HFF-Myc (cell line): ENCODE results near the gene DMD.

Experiments
- DNase-seq: peaks from one replicate; pipeline ENCODE4 v3.0.0-alpha.2; 2011; ENCODE audit warnings: low read depth; ENCODE audit errors: extremely low read depth
- H3K4me3 ChIP-seq: replicated peaks from 2 replicates; pipeline ENCODE4 v1.5.1; 2011; ENCODE audit warnings: low read depth, mild to moderate bottlenecking, control low read depth, low read length
- TF ChIP-seq, protein P1 (sequence below): IDR thresholded peaks from 2 replicates; pipeline ENCODE4 v1.5.1; 2012; ENCODE audit warnings: mild to moderate bottlenecking, low read depth, low read length, control low read depth; ENCODE audit errors: missing control alignments

The DMD gene

GRCh38 chrX:32871636-32872035, 339.7 kb downstream of the DMD start:
- TF ChIP-seq, protein P1, sequence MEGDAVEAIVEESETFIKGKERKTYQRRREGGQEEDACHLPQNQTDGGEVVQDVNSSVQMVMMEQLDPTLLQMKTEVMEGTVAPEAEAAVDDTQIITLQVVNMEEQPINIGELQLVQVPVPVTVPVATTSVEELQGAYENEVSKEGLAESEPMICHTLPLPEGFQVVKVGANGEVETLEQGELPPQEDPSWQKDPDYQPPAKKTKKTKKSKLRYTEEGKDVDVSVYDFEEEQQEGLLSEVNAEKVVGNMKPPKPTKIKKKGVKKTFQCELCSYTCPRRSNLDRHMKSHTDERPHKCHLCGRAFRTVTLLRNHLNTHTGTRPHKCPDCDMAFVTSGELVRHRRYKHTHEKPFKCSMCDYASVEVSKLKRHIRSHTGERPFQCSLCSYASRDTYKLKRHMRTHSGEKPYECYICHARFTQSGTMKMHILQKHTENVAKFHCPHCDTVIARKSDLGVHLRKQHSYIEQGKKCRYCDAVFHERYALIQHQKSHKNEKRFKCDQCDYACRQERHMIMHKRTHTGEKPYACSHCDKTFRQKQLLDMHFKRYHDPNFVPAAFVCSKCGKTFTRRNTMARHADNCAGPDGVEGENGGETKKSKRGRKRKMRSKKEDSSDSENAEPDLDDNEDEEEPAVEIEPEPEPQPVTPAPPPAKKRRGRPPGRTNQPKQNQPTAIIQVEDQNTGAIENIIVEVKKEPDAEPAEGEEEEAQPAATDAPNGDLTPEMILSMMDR, result no peak
- no peak for DNase-seq

DNA sequence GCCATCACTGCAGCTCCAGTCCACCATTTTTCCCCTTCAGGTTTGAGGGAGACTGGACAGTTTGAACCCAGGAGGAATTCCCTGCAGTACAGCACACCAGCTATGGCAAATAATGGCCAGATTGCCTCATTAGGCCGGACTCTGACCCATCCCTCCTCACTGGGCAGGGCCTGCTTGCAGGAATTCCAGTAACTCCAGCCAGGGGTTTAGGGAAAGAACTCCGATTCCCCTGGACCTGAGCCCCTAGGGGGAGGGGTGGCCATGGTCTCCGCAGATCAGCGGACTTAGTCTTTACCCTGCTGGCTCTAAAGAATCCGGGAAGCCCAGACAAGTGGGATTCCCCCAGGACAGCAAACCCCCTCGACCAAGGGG, 342.8 kb downstream of the DMD start:
- H3K4me3 ChIP-seq, result no peak overlapping the region
- TF ChIP-seq, protein P1, result no peak
- no peak for DNase-seq

More at GRCh38 chrX:32871636-32872035, 339.7 kb downstream of the DMD start:
- no peak overlapping the region for H3K4me3 ChIP-seq

DNA sequence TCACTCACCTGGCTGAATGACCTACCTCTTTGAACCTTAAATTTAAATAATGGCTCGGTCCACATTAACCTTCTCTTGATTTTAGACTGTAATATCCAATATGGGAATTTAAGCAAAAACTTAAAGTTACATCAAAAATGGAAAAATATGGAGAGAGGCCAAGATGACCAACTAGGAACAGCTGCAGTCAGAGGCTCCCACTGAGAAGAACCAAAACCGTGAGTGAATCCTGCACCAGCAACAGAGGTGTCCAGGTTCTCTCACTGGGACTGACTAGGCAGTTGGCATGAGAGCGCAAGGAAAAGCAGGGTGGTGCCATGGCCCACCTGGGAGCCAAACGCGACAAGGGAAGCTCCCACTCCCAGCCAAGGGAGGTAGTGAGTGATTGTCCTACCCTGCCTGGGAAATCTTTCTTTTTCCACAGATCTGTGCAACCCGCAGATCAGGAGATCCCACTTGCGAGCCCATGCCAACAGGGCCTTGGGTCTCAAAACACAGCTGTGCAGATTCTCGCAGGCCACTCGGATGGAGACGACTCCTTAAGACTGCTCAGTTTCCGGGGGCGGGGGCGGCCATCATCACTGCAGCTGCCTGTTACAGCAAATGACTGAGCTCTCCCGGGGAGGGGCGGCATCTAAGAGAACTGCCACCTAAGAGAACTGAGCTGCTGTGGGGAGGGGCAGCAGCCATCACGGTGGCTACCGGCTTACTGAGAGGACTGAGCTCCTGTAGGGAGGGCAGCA, 343.4 kb downstream of the DMD start:
- TF ChIP-seq, protein P1, result no peak
- no peak for DNase-seq
- no peak overlapping the region for H3K4me3 ChIP-seq

- DNase-seq, result no peak
- TF ChIP-seq, protein P1, result no peak
- no peak overlapping the region for H3K4me3 ChIP-seq
Measured at GRCh38 chrX:32852203-32852602, 359.1 kb downstream of the DMD start.

DNA sequence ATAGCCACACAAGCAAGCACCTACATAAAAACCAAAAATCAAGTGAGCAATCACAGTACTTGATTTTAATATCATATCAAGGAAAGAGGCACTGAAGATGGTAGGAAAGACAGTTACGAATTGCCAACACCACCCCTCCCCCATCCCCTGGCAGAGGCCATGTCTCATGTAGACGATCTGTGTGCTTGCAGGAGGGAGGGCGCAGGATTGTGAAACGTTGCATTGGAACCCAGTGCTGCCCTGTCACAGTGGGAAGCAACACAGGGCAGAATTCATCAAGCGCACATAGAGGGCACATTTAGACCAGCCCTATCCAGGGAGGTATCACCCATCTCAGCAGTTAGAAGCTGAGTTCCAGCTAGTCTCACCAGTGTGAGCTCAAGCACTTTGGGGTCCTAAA, 359.8 kb downstream of the DMD start:
- TF ChIP-seq, protein P1, result no peak
- DNase-seq, result no peak

DNA sequence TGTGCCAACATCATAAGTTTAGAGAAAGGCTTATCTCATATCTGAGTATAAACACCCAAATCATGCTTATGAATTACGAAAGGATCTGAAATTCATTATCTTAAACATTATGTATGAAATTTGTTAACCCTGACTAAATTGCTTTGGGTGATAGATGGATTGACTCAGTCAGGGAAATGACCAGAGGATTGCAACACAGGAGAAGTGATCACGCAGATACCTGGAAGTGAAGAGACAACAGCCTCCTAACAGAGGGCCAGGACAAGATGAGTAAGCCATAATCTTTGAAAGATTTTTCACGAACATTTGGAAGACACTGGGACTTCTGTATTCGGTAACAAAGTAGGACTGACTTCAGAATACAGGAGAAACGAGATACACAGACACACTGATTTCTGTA, 363.4 kb downstream of the DMD start:
- no peak overlapping the region for H3K4me3 ChIP-seq
- TF ChIP-seq, protein P1, result no peak
- DNase-seq, result no peak

More for the DNA sequence above, 359.8 kb downstream of the DMD start:
- H3K4me3 ChIP-seq, result no peak overlapping the region

DNA sequence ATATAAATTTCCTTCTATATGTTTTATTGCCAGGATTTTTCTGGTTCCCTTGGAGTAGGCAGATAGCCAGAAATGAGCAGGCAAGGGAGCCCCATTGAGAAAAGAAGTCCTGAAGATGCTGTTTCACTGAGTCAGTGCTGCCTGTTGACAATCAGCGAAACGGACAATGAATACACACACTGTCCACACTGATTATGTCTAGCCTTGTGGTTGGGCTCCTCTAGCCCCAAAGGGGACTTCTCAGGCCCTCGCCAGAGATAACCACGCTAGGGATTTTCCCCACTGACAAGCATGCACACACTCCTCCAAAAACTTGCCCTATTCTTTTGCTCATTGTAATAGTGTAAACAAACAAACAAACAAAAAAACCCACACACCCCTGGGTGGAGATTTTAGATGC, 369.3 kb downstream of the DMD start:
- H3K4me3 ChIP-seq, result no peak overlapping the region
- DNase-seq, result no peak
- TF ChIP-seq, protein P1, result no peak
